Endometrium (tissue), 2 donors: Measurements from ENCODE around the gene SPTBN1.

Experiments used
- FAIRE-seq: peaks from 2 replicates; lab custom pipeline; 2012; peaks lifted over from hg19 to GRCh38; lab: Jason Lieb, UNC
- donor health status: control.
- donor health status: control.

Gene SPTBN1

DNA sequence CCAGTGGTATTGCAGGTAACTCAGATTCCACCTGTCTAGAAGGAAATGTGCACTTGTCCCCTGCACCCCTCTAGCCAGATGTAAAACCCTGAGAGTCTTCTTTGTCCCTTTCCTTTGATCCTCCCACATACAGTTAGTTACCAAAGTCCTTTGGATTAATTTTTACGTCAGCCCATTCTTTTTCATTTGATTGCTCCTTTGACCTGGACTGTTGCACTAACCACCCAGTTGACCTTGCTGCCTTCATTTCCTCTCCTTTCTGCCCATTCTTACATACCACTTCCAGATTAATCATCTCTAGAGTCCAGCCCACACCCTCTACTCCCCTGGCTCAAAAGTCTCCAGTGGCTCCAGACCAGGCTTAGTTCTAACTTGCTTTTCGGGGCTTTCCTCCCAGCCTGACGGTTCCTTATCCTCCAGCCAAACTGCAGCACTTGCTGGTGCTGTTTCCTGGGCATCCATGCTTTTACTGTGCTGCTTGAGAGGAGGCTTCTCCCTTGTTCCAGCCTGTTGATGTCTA, 99.3 kb downstream of the SPTBN1 start:
- no peak for FAIRE-seq

DNA sequence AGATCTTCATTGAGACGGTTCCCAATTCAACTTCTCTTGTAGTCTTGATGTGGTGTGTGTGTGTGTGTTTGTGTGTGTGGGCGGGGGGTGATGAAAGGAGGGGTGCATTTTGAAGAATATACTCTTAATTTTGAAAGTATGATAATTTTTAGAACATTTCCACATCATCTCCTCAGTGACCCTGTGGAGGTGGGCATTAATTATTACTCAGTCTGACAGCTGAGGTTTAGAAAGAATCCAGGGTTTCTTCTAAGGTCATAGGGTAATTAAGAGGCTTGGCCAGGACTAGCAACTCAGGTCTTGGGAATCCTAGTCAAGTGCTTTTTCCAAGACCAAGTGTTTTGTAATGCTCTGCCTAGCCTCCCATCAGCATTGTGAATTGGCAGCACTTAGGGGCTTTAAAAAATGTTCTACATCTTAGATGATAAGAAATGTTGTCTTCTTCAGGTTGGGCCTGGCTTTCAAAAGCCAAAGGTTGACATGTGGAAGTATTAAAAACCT, 100.5 kb downstream of the SPTBN1 start:
- FAIRE-seq: no peak

DNA sequence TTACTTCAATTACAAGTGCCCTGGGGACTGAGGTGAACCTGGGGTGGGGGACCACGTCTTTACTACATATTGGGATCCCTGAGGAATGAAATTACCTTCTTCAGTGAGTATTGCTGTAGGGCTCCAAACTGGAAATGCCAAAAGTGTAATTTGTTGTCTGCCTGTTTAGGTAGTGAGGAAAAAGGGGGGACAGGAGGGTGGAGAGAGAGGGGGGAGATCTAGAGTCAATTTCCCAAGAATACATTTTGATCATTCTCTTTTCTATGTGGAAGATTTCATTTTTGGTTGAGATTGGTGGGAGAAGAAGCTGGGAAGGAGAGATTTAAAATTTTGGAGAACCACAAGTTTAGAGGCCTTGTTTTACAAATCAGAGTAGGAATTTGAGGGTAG, 101.1 kb downstream of the SPTBN1 start:
- FAIRE-seq: no peak

DNA sequence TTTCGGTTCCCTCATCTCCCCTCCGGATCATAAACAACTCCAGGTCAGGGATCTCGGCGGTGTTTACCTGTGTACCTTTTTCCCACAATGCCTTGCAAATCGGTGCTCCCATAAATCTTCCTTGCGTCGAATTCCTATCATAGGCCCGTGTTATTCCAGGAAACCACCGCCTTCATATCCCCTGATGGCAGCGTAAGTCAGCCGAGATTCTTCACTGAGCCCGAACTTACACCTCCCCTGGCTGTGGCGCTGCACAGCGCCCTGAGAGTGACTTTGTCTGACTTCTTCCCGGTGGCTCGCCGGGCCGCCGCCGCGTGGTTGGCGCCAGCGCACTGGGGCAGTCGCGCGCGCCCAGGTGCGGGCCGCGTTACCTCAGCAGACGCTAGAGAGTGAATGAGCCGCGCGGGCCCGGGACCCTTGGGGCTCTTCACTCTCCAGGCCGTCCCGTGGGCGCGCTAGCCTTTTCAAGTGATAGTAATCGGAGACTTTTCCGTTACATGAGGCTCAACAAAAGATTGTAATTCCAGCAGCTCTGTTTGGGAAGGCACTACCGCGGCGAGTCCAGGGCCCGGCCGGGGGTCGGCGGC, 101.6 kb downstream of the SPTBN1 start:
- FAIRE-seq: no peak

DNA sequence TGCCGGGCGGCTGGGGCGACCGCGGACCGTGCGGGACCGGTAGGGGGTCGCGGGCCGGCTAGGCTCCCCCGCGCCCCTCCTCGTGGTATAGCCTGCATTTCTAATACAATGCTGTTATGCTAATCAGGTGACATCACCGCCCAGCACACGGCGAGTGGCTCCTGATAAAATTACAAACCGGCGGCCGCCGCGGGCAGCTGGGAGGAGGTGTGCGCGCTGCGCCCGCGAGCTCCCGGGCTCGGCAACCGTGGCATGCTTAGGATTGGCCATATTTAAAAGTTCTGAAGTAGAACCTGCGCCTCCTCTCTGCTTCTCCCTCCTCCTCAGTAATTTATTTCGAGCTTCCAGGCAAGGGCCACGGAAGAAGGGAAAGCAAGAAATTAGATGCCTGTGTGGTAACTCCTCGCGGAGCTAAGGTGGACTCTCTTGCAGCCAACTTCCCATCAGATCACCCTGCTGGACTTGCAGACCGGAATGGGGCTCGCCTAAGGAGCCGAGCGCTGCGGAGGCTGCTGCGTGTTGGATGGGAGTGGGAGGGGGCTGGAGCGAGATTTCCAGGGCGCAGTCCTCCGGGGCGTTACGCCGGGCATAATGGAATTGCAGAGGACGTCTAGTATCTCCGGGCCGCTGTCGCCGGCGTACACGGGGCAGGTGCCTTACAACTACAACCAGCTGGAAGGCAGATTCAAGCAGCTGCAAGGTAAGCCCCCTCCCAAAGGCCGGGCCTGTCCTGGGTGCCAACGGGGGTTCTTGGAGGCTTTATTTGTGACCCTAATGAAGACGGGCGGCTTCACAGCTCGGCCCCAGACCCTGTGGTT, 102.3 kb downstream of the SPTBN1 start:
- FAIRE-seq: no peak

DNA sequence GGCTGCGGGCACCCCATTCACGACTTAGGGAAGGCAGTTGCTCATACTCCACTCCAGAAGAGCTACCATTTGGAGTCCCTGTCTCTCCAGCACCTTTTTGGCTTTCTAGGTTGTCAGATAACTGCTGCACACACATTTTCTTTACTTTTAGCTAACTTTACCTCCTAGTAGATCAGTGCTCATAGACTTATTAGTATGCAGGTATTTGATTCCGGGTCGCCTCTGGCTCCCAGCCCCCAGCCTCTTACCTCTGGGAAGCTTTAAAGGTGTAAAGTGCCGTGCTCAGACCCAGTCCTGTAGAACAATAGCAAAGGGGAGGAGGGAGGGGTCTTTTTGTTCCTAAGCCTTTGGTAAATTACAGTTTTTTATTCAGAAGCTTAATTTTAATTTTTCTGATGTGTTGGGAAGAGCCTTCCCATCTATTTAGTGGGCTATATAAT, 102.9 kb downstream of the SPTBN1 start:
- FAIRE-seq: no peak

DNA sequence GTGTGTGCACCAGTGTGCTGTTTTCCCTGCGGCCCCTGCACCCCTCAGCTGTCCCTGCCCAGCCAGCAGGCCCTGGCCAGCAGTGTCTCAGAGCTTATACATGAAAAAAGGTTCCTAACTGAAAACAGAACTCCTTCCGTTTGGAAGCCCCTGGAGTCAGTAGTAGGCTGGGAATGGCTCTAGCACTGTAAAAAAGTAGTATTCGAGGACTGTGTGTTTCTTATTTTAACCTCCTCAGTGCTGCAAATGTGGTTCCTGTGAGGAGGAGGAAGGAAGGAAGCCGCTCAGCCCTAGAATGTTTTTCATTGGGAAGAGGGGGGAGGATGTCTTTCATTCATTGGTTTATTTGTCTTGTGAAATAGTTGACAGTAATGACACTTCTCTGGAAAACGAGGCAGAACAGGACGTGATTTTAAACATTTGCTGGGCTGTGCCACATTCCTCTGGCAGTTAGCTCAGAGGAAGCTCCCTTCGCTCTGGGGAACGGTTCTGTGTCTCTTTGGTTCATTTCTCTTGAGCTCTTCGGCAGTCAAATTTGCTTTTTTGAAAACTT, 103.5 kb downstream of the SPTBN1 start:
- FAIRE-seq: no peak

DNA sequence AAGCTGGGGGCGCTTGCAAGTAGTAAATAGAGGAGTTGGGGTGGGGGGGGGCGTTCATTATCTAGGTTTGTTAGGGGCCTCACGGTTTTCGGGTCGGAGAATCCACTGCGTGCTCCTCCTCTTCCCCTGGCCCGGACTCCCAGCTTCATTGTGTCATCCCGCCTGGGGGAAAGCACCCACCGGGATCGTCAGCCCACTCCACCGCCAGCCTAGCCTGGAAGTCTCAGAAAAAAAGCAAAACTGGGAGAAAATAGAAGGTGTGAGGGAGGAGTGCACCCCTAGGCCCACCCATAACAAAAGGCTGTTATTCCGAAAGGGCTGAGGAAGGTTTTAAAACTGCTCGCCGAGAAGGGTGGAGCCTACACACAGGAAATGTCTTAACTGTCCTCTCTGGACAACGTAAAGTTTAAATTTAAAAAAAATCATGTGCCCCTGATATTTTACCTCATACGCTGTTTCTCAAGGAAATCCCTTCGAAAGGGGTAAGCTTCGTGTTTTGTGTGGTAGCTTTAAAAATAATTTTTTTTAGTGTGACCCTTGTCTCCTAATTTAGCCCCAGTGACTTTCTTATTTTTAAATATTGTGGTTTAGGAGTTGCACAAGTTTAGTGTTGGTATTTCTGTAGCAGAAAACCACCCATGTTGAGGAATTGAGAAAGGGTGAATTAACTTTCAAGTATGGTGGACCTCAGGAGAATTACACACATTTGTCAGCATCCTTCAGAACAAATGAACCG, 104.2 kb downstream of the SPTBN1 start:
- no peak for FAIRE-seq

DNA sequence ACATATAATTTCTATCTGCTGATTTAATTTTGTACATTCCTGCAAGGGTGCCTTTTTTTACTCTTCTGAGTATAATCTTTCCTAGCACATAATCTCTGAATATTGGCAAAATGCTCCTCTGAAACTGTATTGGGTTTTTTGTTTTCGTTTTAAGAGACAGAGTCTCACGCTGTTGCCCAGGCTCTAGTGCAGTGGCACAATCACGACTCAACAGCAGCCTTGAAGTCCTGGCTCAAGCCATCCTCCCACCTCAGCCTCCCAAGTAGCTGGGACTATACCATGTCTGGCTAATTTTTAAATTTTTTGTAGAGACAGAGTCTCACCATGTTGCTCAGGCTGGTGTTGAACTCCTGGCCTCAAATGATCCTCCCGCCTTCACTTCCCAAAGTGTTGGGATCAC, 104.9 kb downstream of the SPTBN1 start:
- no peak for FAIRE-seq

DNA sequence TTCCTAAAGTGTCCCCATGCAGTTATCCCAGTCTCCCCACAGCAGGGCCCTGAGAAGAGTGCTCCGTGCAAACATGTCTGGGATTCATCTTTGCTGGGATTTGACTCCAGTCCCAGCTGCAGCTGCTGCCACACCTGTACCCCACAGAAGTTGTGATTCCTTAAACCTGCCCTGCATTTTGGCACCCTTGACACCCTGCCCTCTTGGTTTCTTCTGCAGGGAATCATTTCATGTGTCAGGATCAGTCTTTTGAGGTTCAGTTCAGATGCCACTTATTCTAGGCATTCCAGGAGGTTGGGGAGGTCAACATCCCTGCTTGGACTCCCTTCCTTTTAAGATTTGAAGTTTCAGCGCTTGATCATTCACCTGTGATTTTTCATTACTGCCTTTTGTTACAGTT, 108.3 kb downstream of the SPTBN1 start:
- FAIRE-seq: no peak

DNA sequence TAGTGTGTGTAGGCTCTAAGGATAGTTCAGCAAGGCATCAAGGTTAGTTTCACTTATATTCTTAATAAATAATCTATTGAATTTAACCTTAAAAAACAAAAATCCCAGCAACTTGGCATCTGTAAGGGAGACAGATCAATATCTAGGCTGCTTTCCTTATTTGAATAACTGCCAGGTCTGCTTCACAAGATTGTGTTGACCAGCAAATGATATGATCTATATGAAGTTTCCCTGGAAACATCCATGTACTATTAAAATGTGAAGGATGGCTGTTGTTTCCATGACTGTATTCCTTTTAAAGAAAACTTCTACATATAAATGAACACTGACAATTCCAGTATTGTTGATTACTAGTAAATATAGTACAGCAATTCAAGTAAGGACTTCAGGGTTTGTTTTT, 109.4 kb downstream of the SPTBN1 start:
- FAIRE-seq: no peak

DNA sequence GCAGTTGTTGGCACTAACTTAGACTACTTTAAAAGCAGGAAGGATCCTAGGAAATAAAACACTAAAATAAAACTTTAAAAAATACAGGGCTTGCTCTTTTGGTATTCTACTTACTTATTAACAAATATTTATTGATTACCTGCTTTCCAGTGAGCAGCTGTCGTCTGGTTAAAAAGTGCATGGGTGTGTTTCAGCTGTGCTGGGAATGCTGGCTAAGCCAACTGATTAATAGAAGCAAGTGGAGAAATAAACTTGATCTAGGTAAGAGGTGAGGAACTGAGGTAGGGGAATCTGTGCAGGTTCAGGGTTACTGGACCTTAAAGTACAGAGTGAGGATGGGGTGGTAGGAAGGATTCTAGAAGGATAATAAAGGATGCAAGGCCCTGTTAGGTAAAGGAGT, 110.8 kb downstream of the SPTBN1 start:
- no peak for FAIRE-seq

DNA sequence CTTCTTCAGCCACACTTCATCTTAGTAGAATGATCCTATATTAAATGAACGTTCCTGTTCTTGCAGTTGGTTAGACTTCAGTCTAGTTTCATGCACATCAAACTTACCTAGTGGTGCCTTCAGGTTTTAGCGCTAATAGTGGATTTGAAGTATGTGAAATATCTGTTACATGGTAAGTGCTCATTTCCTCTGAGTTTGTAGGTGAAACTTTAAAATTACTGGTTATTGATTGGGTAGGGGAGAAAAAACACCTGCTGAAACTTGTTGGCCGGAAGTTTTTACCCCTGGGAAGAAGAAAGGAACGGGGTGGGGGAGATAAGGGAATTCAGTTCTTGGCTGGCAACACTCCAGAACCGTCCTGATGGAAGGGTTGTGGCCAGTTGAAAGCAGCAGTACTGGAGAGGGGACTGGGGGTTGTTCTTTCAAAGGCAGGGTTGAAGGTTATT, 112.8 kb downstream of the SPTBN1 start:
- FAIRE-seq: no peak

DNA sequence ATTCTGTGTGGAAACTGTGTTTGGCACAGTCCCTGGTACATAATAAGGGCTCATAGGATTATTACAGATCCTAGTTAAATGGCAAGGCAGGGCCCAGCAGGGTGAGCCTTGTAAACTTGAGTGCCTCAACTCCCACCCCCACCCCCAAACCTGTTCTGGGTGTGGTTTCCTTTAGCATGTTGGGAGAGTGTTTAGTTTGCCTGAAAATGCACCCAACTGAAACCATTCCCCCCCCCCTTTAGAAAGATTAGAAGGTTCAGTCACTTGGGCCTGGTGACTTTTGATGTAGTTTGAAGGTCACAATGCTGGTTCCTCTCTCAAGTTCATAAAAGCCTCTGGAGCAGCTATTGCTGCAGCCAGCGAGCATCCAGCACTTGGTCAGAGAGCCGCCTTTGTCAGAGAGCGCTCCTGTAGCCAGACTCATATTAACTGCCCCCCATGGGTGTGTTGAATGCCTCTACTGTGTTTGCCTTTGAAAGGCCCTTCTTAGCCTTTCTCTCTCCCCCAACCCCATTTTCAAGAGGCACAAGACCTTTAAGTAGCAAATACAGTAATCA, 113.7 kb downstream of the SPTBN1 start:
- no peak for FAIRE-seq

DNA sequence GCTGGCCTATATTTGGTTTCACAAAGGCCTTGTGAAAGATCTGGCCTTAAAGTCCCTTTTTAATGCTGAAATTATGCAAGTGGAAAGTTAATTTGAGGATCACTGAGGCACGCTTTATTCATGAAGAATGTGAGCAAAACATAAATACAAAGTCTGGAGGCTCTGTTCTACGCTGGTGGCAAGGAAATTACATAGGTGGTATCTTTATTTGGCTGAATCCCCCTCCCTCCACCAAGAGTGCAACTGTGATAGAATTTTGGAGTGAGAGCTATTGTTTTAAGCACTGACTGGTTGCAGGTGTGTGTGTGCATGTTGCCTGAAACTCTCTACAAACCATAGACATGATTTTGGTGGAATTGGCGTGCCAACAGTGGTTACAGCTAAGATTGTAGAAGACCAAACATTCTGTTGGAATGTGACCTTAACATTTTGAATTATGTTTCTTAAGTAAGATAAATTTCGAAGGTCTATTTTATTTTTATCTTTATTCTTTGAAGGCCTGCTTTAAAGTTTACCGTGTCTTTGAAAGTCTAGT, 114.3 kb downstream of the SPTBN1 start:
- no peak for FAIRE-seq

DNA sequence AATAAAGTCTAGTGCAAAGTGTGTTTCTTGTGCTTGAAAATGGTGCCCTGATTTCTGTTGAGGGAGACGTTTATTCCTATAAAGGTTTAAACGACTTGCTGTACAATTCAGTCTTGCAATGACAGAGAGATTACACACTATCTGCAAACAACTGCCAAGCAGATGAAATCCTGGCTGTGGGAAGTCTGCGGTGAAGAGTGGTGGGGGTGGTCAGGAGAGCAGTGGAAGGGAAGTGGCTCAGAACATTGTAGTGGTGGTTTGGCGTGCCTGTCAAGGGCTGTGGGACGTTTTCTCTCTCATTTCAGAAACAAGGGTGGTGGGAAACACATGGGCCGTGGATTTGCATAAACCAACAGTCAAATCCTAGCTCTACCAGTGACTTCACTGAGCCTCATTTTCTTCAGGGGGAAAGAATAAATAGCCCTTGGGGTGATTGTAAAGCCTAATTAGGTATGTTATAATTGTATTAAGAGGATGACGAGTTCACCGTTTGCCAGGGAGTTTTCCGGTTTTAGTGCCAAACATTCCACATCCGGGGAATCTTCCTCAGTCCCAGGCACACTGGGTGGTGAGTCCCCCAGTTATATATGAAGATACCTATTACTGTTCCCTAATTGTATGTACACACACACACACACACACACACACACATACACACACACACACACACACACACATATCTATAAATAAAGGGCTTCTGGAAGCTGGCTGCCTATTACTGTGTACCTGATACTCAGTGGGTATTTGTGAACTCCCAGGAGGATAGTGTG, 115.0 kb downstream of the SPTBN1 start:
- FAIRE-seq: no peak

DNA sequence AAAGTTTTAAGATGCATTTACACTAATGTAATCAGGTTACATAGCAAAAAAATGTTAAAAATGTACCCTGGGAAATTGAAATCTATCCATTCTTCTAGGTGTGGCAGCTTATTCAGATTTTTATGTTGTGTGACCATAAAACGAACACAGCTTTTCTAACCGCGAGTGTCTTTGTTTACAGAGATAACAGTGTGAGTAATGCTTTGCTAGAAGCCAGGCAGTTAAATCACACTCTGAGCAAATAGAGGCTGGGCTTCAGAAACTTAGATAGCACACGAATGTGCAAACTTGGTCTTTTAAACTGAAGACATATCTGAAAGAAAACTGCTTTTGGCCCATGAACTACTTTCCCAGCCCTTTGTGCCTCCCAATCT, 116.1 kb downstream of the SPTBN1 start:
- FAIRE-seq: no peak

DNA sequence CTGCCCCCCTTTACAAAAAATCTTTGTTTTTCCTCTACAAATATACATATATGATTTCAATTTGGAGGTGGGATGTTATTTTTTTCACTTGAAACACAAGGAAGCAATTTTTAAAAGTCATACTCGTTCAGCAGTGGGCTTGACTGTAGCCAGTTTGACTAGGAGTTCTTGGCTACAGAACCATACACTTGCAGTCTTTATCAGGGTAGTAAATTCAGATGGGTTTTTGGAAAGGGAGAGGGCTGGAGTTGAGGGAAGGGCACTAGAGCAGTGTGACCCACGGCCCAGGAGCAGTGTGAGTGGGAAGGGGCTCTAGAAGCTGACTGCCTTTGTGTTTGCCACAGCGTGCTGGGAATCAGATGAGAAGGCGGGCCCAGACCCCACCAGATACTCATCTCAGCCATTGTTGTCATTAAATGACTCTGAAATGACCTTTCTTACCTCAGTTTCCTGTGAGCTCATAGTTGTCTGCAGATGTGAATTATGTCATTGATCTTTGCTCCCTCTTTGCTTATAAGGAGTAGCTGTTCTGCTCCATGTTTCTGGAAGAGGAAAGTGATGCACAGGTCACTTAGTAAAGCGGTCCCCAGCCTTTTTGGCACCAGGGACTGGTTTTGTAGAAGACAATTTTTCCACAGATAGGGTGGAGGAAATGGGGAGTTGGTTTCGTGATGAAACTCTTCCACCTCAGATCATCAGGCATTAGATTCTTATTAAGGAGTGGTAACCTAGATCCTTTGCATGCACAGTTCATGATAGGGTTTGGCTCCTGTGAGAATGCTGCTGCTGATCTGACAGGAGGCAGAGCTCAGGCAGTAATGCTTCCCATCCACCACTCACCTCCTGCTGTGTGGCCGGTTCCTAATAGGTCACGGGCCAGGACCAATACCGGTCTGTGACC, 116.8 kb downstream of the SPTBN1 start:
- no peak for FAIRE-seq

DNA sequence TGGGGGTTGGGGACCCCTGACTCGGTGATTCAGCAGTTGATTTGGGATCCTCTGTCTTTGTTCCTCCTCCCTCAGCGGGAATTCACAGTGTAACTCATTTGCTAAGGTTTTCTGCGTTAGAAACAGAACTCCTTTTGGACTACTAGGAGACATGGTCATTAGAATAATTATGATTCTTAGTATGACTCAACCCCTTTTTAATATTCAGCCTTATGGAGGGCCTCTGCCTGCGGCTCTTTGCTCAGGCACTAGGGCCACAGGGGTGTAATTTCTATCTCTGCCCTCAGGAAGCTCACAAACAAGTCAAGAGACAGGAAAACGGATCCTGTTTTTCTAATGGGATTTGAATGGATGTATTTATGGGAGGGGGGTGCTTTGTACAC, 117.4 kb downstream of the SPTBN1 start:
- no peak for FAIRE-seq
